Measurements from ENCODE around the gene DNTTIP2.

Gene DNTTIP2

DNA sequence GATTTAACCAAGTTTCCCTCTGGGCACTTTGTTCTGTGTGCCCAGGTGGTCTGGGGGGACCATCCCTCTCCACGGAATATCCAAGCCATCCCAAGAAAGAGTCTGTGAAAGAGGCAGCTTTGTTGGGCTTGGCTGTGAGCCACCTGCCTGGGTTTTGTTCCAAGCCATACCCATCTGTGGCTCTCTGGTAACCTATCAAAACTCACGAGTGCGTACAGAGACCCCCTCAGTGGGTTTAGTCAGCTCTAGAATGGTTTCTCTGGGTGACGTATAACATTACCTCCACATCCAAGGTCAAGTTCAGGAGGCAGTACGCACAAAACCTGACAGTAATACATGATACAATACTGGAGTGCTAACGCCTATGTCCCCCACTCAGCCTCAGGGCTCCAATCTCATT lies 54.2 kb downstream of the DNTTIP2 start:
- no peaks in the 10 kb centered on the region; the same call in 1 of the 2 replicates for H3K27me3 ChIP-seq (replicated peaks; ENCODE audit: control insufficient read depth, insufficient read depth, low read length)
- TF ChIP-seq, protein P1, sequence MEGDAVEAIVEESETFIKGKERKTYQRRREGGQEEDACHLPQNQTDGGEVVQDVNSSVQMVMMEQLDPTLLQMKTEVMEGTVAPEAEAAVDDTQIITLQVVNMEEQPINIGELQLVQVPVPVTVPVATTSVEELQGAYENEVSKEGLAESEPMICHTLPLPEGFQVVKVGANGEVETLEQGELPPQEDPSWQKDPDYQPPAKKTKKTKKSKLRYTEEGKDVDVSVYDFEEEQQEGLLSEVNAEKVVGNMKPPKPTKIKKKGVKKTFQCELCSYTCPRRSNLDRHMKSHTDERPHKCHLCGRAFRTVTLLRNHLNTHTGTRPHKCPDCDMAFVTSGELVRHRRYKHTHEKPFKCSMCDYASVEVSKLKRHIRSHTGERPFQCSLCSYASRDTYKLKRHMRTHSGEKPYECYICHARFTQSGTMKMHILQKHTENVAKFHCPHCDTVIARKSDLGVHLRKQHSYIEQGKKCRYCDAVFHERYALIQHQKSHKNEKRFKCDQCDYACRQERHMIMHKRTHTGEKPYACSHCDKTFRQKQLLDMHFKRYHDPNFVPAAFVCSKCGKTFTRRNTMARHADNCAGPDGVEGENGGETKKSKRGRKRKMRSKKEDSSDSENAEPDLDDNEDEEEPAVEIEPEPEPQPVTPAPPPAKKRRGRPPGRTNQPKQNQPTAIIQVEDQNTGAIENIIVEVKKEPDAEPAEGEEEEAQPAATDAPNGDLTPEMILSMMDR (IDR thresholded peaks at IDR 0.05; ENCODE audit: insufficient read depth, low read length, poor library complexity, severe bottlenecking), result no peak
- DNase-seq (ENCODE audit: extremely low read depth, insufficient read length), result no peak
- H3K36me3 ChIP-seq (ENCODE audit: control insufficient read depth, insufficient read depth, low read length), result no peaks in the 10 kb centered on the region
- H3K4me3 ChIP-seq (replicated peaks; ENCODE audit: low read depth, low read length), result no peak overlapping the region

DNA sequence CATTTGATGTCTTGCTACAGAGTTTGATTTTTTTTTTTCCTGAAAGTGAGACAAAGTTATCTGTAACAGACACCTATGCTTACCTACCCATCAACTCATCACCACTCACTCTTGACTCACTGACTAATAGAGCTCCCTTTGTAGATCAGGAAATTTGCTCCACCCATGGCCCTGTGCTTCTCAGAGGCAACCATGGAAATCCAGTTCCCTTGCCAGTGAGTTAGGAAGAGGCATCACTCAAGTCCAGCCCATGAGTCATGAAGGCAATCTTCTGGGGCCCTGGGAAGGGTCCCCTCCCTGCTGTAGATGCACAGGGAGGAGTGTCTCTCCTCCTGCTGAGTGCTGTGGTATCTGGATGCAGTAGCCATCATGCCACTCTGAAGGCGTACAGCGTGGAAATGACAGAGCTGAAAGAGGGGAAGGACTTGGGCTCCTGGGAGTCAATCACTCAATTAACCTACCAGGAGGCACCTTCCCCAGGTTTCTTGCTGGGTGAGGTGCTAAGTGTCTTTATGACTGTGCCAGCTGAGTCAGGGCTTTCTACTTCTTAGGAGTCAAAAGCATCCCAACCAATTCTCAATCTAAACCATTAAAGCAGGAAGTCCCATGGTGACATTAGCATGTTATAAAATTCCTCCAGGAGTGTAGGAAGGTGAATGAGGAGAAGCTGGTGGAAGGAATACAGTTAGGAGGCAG lies 56.1 kb downstream of the DNTTIP2 start:
- Histone ChIP-seq H3K4me3 (replicated peaks; ENCODE audit: low read depth, low read length) (no peak overlapping the region), H3K36me3 (ENCODE audit: control insufficient read depth, insufficient read depth, low read length) (no peaks in the 10 kb centered on the region), H3K27me3 (replicated peaks; ENCODE audit: control insufficient read depth, insufficient read depth, low read length) (no peaks in the 10 kb centered on the region; the same call in 1 of the 2 replicates)
- TF ChIP-seq, protein P1 (IDR thresholded peaks at IDR 0.05; ENCODE audit: insufficient read depth, low read length, poor library complexity, severe bottlenecking), result no peak
- DNase-seq (ENCODE audit: extremely low read depth, insufficient read length), result no peak

DNA sequence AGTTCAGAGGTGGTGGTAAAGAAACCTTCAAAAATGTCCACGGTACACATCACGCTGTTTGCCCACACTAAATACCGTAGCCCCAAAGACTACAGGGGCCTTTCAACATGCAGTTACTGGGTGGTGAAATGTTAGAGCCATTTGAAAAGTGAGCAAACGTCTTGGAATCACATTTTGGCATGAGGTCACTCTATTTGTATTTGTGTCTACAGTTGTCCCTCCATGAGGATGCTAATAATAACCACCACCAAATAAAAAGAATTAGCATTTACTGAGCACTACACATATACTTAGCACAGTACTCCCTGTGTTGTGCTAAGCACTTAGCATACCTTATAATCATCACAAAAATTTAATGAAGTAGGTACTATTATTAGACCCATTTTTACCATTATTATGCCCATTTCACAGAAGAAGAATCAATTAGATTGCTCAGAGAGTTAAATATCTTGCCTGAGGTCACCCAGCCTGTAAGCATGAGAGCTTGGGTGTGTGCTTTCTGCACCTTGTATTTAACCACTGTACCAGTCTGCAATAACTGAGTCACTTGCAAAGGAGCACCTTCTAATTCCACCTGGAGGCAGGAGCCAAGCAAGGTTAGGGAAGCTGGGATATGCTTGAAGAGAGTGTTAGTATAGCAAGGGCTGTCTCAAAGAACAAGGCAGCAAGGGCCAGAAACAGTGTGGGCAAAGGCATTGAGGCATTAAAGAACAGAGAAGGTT lies 57.4 kb downstream of the DNTTIP2 start:
- no peak for DNase-seq (ENCODE audit: extremely low read depth, insufficient read length)
- no peaks in the 10 kb centered on the region; the same call in 1 of the 2 replicates for H3K27me3 ChIP-seq (replicated peaks; ENCODE audit: control insufficient read depth, insufficient read depth, low read length)
- no peak overlapping the region for H3K4me3 ChIP-seq (replicated peaks; ENCODE audit: low read depth, low read length)
- TF ChIP-seq, protein P1 (IDR thresholded peaks at IDR 0.05; ENCODE audit: insufficient read depth, low read length, poor library complexity, severe bottlenecking), result no peak
- no peaks in the 10 kb centered on the region for H3K36me3 ChIP-seq (ENCODE audit: control insufficient read depth, insufficient read depth, low read length)

DNA sequence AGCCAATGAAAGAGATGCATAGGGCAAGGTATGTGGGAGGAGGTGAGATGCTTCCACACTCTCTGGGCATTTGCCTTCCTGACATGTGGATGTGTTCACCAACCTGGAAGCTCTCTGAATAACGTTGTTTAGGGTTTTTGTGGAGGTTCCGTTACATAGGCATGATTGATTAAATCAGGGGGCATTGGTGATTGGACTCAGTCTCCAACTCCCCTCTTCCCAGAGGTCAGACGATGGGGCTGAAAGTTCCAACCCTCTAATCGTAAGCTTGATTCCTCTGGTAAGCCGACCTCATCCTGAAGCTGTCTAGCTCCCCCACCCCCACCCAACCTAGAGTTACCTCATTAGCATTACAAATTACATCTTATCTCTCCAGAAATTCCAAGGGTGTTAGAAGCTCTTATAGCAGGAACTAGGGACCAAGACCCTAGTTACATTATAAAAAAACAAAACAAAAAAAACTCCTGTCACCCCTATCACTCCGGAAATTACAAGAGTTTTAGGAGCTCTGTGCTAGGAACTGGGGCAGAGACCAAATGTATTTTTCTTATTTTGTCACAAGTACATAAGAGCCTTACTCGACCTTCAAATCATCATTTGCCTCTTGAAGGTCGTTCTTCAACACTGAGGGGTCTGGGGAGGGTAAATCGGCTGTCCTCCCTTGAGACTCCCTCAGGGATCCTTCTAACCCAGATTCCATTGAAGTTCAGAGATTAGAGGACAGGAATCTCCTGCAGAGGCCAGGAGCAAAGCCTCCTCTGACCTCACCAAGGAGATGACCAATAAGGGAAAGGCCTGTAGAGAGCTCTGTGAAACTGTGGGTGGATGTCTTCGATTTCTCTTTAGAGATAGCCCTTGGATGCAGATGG lies 58.2 kb downstream of the DNTTIP2 start:
- Histone ChIP-seq H3K4me3 (replicated peaks; ENCODE audit: low read depth, low read length) (no peak overlapping the region), H3K36me3 (ENCODE audit: control insufficient read depth, insufficient read depth, low read length) (no peaks in the 10 kb centered on the region), H3K27me3 (replicated peaks; ENCODE audit: control insufficient read depth, insufficient read depth, low read length) (no peaks in the 10 kb centered on the region)
- no peak for DNase-seq (ENCODE audit: extremely low read depth, insufficient read length)
- TF ChIP-seq, protein P1 (IDR thresholded peaks at IDR 0.05; ENCODE audit: insufficient read depth, low read length, poor library complexity, severe bottlenecking), result no peak

DNA sequence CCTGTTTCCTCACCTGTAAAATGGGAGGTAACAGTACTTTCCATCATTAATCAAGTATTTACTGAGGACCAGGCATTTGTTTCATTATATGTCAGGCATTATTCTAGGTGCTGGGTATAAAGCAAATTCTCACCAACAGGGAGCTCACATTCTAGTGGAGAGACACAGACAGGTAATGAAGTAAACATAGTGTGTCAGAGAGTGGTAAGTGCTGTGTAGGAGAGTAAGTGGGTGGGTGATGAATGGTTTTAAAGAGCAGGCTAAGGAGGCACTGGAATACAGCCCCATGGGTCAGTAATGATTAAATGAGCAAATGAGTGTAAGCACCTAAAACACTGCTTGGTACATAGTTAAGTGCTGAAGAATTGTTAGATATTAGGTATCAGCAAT lies 60.4 kb downstream of the DNTTIP2 start:
- TF ChIP-seq, protein P1 (IDR thresholded peaks at IDR 0.05; ENCODE audit: insufficient read depth, low read length, poor library complexity, severe bottlenecking), result no peak

More for the DNA sequence above, 60.4 kb downstream of the DNTTIP2 start:
- Histone ChIP-seq H3K27me3 (replicated peaks; ENCODE audit: control insufficient read depth, insufficient read depth, low read length) (no peaks in the 10 kb centered on the region), H3K36me3 (ENCODE audit: control insufficient read depth, insufficient read depth, low read length) (no peaks in the 10 kb centered on the region), H3K4me3 (replicated peaks; ENCODE audit: low read depth, low read length) (no peak overlapping the region)
- no peak for DNase-seq (ENCODE audit: extremely low read depth, insufficient read length)
